Heart left ventricle (tissue), 16 donors: ENCODE measurements around the gene FZD8. TPM values are rescaled to one million over a fixed set of nuclear protein-coding genes. Genes with fewer than 3 reads are reported as not detected.

Source experiments
- ATAC-seq, 4 donors: fragments of 200-7000 bp; cut with Tn5 transposase; one replicate each; pipeline ENCODE4 v1.9.1; 2020 to 2022; ENCODE audit warnings: moderate library complexity in 4 of 4, mild to moderate bottlenecking in 3 of 4, moderate number of reproducible peaks in 1 of 4
- DNase-seq, 5 donors: peaks; one replicate each; pipeline ENCODE4 v3.0.0-alpha.2; 2020
- H3K27ac ChIP-seq, 12 donors: fragments of 200-600 bp; sonication (generic) in 4 of 12; one replicate each; pipeline versions ENCODE4 v1.5.0 to v1.8.0; 2016 to 2022; ENCODE audit warnings: mild to moderate bottlenecking in 2 of 12
- H3K27me3 ChIP-seq, 9 donors: fragments of 200-600 bp; sonication (generic) in 2 of 9; one replicate each; pipeline versions ENCODE4 v1.5.1 to v1.8.0; 2016 to 2022; ENCODE audit warnings: mild to moderate bottlenecking in 3 of 9
- H3K36me3 ChIP-seq, 9 donors: fragments of 200-600 bp; sonication (generic) in 2 of 9; one replicate each; pipeline versions ENCODE4 v1.5.0 to v1.8.0; 2018 to 2022; ENCODE audit warnings: mild to moderate bottlenecking in 2 of 9
- H3K4me1 ChIP-seq, 12 donors: fragments of 200-600 bp; sonication (generic) in 4 of 12; one replicate each; pipeline versions ENCODE4 v1.5.0 to v1.8.0; 2016 to 2022; ENCODE audit warnings: mild to moderate bottlenecking in 3 of 12
- H3K4me3 ChIP-seq, 12 donors: fragments of 200-600 bp; sonication (generic) in 4 of 12; one replicate each; pipeline versions ENCODE4 v1.5.0 to v1.8.0; 2017 to 2022; ENCODE audit warnings: mild to moderate bottlenecking in 9 of 12, moderate library complexity in 4 of 12
- H3K9me3 ChIP-seq, 12 donors: fragments of 200-600 bp; sonication (generic) in 4 of 12; one replicate each; pipeline versions ENCODE4 v1.5.0 to v1.8.0; 2016 to 2022; ENCODE audit warnings: mild to moderate bottlenecking in 1 of 12
- CTCF ChIP-seq, 12 donors: fragments of 200-600 bp; sonication (generic) in 4 of 12; IDR thresholded peaks; one replicate each; pipeline versions ENCODE4 v1.5.0 to v1.8.0; 2018 to 2022; ENCODE audit warnings: antibody characterized with exemption in 12 of 12, mild to moderate bottlenecking in 5 of 12
- POLR2A ChIP-seq, 2 donors: fragments of 450-650 bp; IDR thresholded peaks; one replicate each; pipeline ENCODE4 v1.6.1; 2017; ENCODE audit warnings: antibody characterized with exemption in 2 of 2, mild to moderate bottlenecking in 2 of 2, moderate library complexity in 2 of 2
- WGBS, 4 donors: extraction: QIAGEN DNeasy Blood & Tissue Kit in 2 of 4; methylation state at CpG; one replicate each; pipeline versions ENCODE4 v1.1.5 to v1.1.7; 2013 to 2018; 5-methylcytosine and 5-hydroxymethylcytosine counted together
- intact Hi-C, 10 donors: fragments of 100-400 bp; cut with DNase I; formaldehyde crosslinking; loops; one replicate each; pipeline versions ENCODE4 v1.11.1 to v1.14.2; 2022
- polyA plus RNA-seq, 2 donors: library from polyadenylated mRNA; stranded (reverse); fragments of 200-250 nt; gene quantifications; one replicate each; pipeline ENCODE4 v1.2.3, GENCODE V29; 2013
- total RNA-seq, 9 donors: library from RNA; depleted of rRNA in 2 of 9; stranded (reverse); fragments of >200 nt in 2 of 9; fragmentation: NEBNext Ultra II Directional in 3 of 9; extraction: Animal tissue kit (Norgen Biotek cat#: 25700) in 3 of 9; gene quantifications; one replicate each; pipeline versions ENCODE4 v1.1.0 to v1.2.4, GENCODE V29; 2016 to 2023
- donor health status: ischemic (EF 13 %, LVEDD 7.1; RV severe dilation, severe dysfunction).
- donor health status: healthy with polysubstance abuse.
- donor health status: DM: no; HTN: yes; CAD: no.
- donor health status: DM: no; HTN: no; CAD: no.
- donor health status: ischemic (EF 25% LVEDD 6.9; RV normal size, moderate dysfunction).
- donor health status: ischemic (EF 25% LVEDD 5.7; RV mildly dilated, moderate dysfunction).
- donor health status: healthy.
- donor health status: DM: yes; HTN: yes; CAD: no.
- donor health status: ischemic (EF 35%, LVEDD 5.7; RV mildly dilated, moderate dysfunction).
- donor health status: nonischemic (EF 11% LVEDD 7.7; RV severe dilation, severe dysfunction).
- donor health status: DM: yes; HTN: yes; CAD: no.
- donor health status: PGD.
- donor health status: ischemic (EF 29% LVEDD 5.4; RV normal size, mild dysfunction).
- donor health status: nonischemic (EF 23%, LVEDD 6.1; RV moderate dilation, normal function).

Gene FZD8
- total and polyA plus RNA-seq, 11 donors: 1.9 to 17.1 (median 7.8) TPM

GRCh38 chr10:35606430-35606829 lies 35.7 kb downstream of the FZD8 start:
- no peak overlapping the region for H3K27ac ChIP-seq
- H3K4me3 ChIP-seq: no peak overlapping the region
- 81 to 89% (median 86%) methylated on average over 6 of the region's 6 CpGs for WGBS, 4 donors
- intact Hi-C loops: loop anchor here in 1 of 10 donors (10.0 kb wide), 1 partner anchor 362 kb away; no protein-coding TSS in a partner anchor
- TF ChIP-seq POLR2A (IDR thresholded peaks at IDR 0.05) (no peak), CTCF (IDR thresholded peaks at IDR 0.05) (no peak)
- no peaks in the 10 kb centered on the region for H3K9me3 ChIP-seq
- H3K4me1 ChIP-seq: peaks cover 0 to 12% (median 2%) of the 10 kb centered on the region in 12 donors
- no peak for ATAC-seq
- H3K36me3 ChIP-seq: no peaks in the 10 kb centered on the region
- peaks cover 0 to 36% (median 22%) of the 10 kb centered on the region in 9 donors for H3K27me3 ChIP-seq
- no peak for DNase-seq

DNA sequence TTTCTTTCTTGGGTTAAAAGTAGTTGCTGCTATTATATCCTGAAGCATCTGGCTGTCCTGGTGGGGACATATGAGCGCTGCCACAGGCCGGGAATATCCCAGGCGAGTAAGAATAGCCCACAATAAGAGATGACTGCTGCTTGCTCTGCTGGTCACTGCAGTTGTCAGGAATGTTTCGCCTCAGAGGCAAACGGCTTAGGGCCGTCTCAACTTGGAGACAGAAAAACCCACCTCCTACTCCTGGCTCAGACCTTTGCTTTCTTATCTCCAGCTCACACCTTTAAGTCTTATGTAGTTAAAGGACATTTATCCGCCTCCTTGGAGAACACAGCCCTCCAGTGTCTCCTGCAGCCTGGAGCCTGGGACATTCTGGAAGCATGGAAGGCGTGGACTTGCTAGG lies 36.9 kb downstream of the FZD8 start, which contains the start of gene GJD4:
Gene GJD4 (plus strand): TSS at position 151 of the 400 bp plus-strand sequence. CDS start 227 bp downstream, at position 378.
- 58 to 70% (median 64%) methylated on average over 8 of the region's 8 CpGs for WGBS, 4 donors
- Histone ChIP-seq H3K4me3 (no peak within 1 kb of the TSS), H3K36me3 (no peaks in the 10 kb centered on the region), H3K4me1 (peaks cover 0 to 12% (median 2%) of the 10 kb centered on the region in 12 donors), H3K27ac (no peak within 1 kb of the TSS), H3K27me3 (peaks cover 0 to 36% (median 22%) of the 10 kb centered on the region in 9 donors), H3K9me3 (peaks cover 0 to 4% (median 0%) of the 10 kb centered on the region in 12 donors)
- TF ChIP-seq CTCF (IDR thresholded peaks at IDR 0.05): no peak
- TF ChIP-seq POLR2A (IDR thresholded peaks at IDR 0.05): no peak
- DNase-seq (no peak), ATAC-seq (no peak)
- intact Hi-C loops: loop anchor here in 1 of 10 donors (10.0 kb wide), 1 partner anchor 360 kb away; no protein-coding TSS in a partner anchor

GRCh38 chr10:35600193-35600592 lies 41.9 kb downstream of the FZD8 start:
- 51 to 66% (median 57%) methylated on average over 2 of the region's 2 CpGs for WGBS, 4 donors
- TF ChIP-seq CTCF (IDR thresholded peaks at IDR 0.05): peak in 1 of 12 donors; percentile 8
- no peak for TF ChIP-seq POLR2A (IDR thresholded peaks at IDR 0.05)
- Histone ChIP-seq H3K9me3 (peaks cover 0 to 4% (median 0%) of the 10 kb centered on the region in 12 donors), H3K36me3 (no peaks in the 10 kb centered on the region), H3K27ac (no peak overlapping the region), H3K4me3 (no peak overlapping the region), H3K27me3 (peaks cover 0 to 4% (median 0%) of the 10 kb centered on the region in 9 donors), H3K4me1 (no peaks in the 10 kb centered on the region)
- intact Hi-C loops: loop anchor here in 1 of 10 donors (10.0 kb wide), 1 partner anchor 355 kb away; no protein-coding TSS in a partner anchor
- DNase-seq (no peak), ATAC-seq (no peak)

DNA sequence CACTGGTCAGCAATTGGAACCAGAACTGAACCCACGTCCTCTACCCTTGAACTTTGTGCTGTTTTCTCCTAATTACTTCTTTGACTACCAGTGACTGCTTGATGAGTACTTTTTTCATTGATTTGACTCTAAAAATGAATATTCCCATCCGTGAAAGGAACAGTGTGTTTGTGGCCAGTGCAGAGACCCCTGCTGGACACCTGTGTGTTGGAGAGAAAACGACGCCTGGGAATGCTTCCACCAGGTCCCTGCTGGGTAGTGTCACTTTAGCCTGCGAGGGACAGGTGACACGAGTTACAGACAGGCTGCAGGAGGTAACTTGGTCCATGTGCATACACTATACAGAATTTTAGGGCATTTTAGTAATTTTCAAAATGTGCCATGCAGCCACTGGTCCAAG lies 43.7 kb downstream of the FZD8 start:
- no peaks in the 10 kb centered on the region for H3K4me1 ChIP-seq
- peak; percentile 18 to 61 (median 41) for TF ChIP-seq CTCF (IDR thresholded peaks at IDR 0.05)
- no peak for TF ChIP-seq POLR2A (IDR thresholded peaks at IDR 0.05)
- ATAC-seq (no peak), DNase-seq (no peak)
- no peaks in the 10 kb centered on the region for H3K36me3 ChIP-seq
- WGBS, 4 donors: 38 to 48% (median 41%) methylated on average over 6 of the region's 6 CpGs
- no peak overlapping the region for H3K4me3 ChIP-seq
- intact Hi-C loops: loop anchor here in 8 of 10 donors (2.0 to 10.0 kb wide), 5 partner anchors 354 to 484 kb away; no protein-coding TSS in a partner anchor
- H3K9me3 ChIP-seq: peaks cover 0 to 4% (median 0%) of the 10 kb centered on the region in 12 donors
- peaks cover 0 to 4% (median 0%) of the 10 kb centered on the region in 9 donors for H3K27me3 ChIP-seq
- H3K27ac ChIP-seq: no peak overlapping the region
